Measurements from ENCODE around the gene CAVIN3. TPM values are rescaled to one million over a fixed set of nuclear protein-coding genes. Genes with fewer than 3 reads are reported as not detected.
A peak's percentile ranks its signal among the peaks of the same experiment; 100 is the strongest.

The CAVIN3 gene
- total RNA-seq, 1 experiment from 2014 or later = 41.5 TPM

- no peak for TF ChIP-seq ERG (CRISPR knock-in tag; IDR thresholded peaks at IDR 0.05)
- no peak for TF ChIP-seq JAZF1 (CRISPR knock-in tag; IDR thresholded peaks at IDR 0.05)
- TF ChIP-seq ZNF263 (CRISPR knock-in tag; IDR thresholded peaks at IDR 0.05; ENCODE audit: low read depth) = no peak
- no peak for TF ChIP-seq KAT7 (CRISPR knock-in tag; IDR thresholded peaks at IDR 0.05; ENCODE audit: borderline replicate concordance)
- no peak for TF ChIP-seq TP53 (CRISPR knock-in tag; IDR thresholded peaks at IDR 0.05)
- no peak for TF ChIP-seq SOX15 (CRISPR knock-in tag; IDR thresholded peaks at IDR 0.05)
- TF ChIP-seq TCF7 (CRISPR knock-in tag; IDR thresholded peaks at IDR 0.05; ENCODE audit: low read depth) = no peak
Measured at GRCh38 chr11:6365659-6366058, 45.4 kb upstream of the CAVIN3 start (continued).

- ChIA-PET POLR2A (interaction anchor here (0.7 kb wide), 1 partner anchor 8 kb away, joined by 3 read pairs; no protein-coding TSS in a partner anchor), CTCF (interaction anchor here (0.5 to 3.0 kb wide), 126 partner anchors 10 to 763 kb away, joined by 3 to 160 read pairs (median 6); partner anchors contain the start of genes APBB1, ARFIP2, C11orf42 and CAVIN3)
- peak; percentile 89 for DNase-seq (ENCODE audit: low spot score)
- H3K27me3 Mint-ChIP-seq (ENCODE audit: low read depth) = no peaks in the 10 kb centered on the region
- no peak overlapping the region for H3K4me3 Mint-ChIP-seq
- H3K9me3 Mint-ChIP-seq = no peaks in the 10 kb centered on the region
- H3K27ac Mint-ChIP-seq = no peak overlapping the region
- peaks cover 4% of the 10 kb centered on the region; the same call in 1 of the 2 replicates for H3K4me1 Mint-ChIP-seq
- peak; percentile 30; the same call in 1 of the 2 replicates for TF ChIP-seq ETV6 (CRISPR knock-in tag; IDR thresholded peaks at IDR 0.05)
- peak; percentile 76 for TF ChIP-seq CTCF (IDR thresholded peaks at IDR 0.05)
- no peak for TF ChIP-seq RORB (CRISPR knock-in tag; IDR thresholded peaks at IDR 0.05)
- ATAC-seq = peak; percentile 99
- no peaks in the 10 kb centered on the region for H3K36me3 Mint-ChIP-seq
Measured at GRCh38 chr11:6362873-6363678, 42.8 kb upstream of the CAVIN3 start.

- ChIA-PET POLR2A (interaction anchor here (0.7 kb wide), 1 partner anchor 8 kb away, joined by 3 read pairs; no protein-coding TSS in a partner anchor), CTCF (interaction anchor here (0.6 to 3.0 kb wide), 116 partner anchors 9 to 761 kb away, joined by 3 to 160 read pairs (median 6); partner anchors contain the start of genes APBB1, ARFIP2, C11orf42 and CAVIN3)
- no peak overlapping the region for H3K27ac Mint-ChIP-seq
- H3K9me3 Mint-ChIP-seq = no peaks in the 10 kb centered on the region
- no peak overlapping the region for H3K4me3 Mint-ChIP-seq
- no peaks in the 10 kb centered on the region for H3K36me3 Mint-ChIP-seq
- no peak for ATAC-seq
- peaks cover 4% of the 10 kb centered on the region; the same call in 1 of the 2 replicates for H3K4me1 Mint-ChIP-seq
- TF ChIP-seq GABPB1 (CRISPR knock-in tag; IDR thresholded peaks at IDR 0.05) = no peak
- TF ChIP-seq SMAD3 (CRISPR knock-in tag; IDR thresholded peaks at IDR 0.05; ENCODE audit: borderline replicate concordance) = no peak
- no peak for TF ChIP-seq MYBL2 (CRISPR knock-in tag; IDR thresholded peaks at IDR 0.05)
- TF ChIP-seq IRF1 (CRISPR knock-in tag; IDR thresholded peaks at IDR 0.05) = no peak
- no peak for TF ChIP-seq ZNF416 (CRISPR knock-in tag; IDR thresholded peaks at IDR 0.05)
- no peak for TF ChIP-seq ZNF396 (CRISPR knock-in tag; IDR thresholded peaks at IDR 0.05; ENCODE audit: borderline replicate concordance)
- no peak for TF ChIP-seq ESRRA (CRISPR knock-in tag; IDR thresholded peaks at IDR 0.05; ENCODE audit: borderline replicate concordance)
- TF ChIP-seq ZNF121 (CRISPR knock-in tag; IDR thresholded peaks at IDR 0.05) = no peak
- no peak for TF ChIP-seq SOX15 (CRISPR knock-in tag; IDR thresholded peaks at IDR 0.05)
- no peak for DNase-seq (ENCODE audit: low spot score)
- H3K27me3 Mint-ChIP-seq (ENCODE audit: low read depth) = no peaks in the 10 kb centered on the region
Measured at GRCh38 chr11:6362185-6362872, 42.0 kb upstream of the CAVIN3 start.

All from WTC11 (cell line).